ENCODE results near the gene ETNPPL.

Gene ETNPPL

DNA sequence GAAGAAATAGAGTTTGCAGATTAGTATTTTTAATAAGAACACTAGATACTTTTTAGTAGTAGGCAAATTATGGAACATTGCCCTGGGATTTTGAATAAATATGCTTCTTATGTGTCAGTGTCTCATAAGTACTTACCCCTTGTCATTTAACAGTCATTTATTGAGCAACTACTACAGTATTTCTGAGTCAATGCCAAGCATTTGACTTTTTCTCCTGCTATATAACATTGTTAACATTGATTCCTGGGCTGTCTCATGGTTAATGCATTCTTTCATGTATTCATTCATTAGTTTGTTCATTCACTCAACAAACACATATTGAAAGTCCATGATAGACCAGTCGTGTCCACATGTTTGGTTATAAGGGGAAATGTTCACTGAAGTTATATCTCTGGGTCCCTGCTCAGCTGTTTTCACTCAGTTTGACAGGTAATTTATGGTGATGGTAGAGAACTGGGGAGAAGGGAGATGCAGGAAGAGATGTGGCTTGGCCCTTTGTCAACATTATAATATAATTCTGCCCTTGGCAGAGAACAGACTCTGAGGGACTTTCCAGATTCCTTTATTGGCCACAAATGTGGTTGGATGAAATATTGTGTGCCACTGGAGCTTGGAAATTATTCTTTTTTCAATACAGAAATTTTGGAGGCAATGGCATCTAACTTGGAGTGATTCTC, 62.6 kb downstream of the ETNPPL start:
- no peak for DNase-seq

DNA sequence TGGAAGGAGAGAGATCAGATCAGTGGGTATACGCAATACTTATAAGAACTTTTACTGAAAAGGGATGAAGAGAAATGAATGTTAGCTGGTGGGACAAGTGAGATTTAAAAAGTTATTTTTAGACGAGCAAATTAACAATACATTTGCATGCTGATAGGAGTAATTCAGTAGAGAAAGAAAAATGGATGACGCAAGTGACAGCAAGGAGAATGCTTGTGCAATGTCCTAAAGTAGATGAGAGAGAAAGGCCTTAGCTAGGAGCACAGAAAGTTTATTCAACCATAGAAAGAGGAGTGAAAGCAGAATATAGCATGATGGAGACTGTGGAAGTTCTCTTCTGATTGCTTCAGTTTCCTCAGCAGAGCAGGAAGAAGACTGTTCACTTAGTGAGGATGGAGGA, 66.7 kb downstream of the ETNPPL start:
- DNase-seq, result no peak

DNA sequence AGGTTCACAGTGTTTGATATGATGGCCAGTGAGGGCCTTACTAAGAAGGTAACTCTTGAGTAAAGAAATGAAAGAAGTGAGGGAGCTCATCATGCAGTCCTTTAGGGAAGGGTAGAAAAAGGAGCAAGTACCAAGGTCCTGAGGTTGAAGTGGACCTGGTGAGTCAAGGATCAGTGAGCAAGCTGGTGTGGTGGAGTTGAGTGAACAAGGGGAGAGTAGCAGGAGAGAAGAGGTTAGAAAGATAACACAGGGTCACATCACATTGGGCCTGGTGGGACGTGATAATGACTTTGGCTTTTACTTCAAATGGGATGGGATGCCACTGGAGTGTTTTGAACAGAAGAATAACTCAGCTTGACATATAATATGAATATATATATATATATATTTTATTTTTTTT, 67.8 kb downstream of the ETNPPL start:
- DNase-seq, result no peak

DNA sequence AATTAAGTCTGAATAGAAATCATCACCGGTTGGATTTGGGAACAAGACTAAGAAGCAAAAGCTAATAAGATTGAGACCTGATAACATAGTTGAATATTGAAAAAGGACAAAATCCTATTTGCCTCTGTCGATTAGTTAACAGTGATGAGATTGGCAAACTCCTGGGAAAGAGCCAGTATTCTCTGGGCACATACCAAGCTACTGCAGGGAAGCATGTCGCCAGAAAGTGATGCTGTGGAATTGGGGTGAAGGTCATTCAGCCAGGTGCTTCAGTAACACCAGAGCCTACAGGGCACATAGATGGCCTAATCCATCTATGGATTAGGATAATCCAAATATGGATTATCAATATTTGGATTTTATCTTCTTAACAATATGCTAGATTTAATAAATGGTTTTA, 68.4 kb downstream of the ETNPPL start:
- DNase-seq, result no peak

DNA sequence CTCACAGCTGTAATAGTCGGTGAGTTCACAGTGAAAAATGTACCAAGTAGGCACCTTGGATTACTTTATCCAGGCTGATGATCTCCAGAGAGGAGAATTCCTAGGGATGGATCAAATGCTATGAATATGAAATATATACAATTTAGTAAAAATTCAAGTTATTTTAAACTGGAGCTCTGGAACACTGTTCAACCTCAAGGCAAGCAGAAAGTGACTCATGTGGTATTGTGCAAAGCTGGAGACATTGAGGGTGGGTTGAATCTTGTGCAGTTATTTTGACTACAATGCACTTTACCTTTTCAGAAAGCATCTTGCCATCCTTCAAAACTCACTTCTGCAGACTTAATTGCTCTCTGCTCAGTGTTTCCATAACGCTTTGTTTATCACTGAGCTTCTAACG, 69.0 kb downstream of the ETNPPL start:
- DNase-seq, result no peak

DNA sequence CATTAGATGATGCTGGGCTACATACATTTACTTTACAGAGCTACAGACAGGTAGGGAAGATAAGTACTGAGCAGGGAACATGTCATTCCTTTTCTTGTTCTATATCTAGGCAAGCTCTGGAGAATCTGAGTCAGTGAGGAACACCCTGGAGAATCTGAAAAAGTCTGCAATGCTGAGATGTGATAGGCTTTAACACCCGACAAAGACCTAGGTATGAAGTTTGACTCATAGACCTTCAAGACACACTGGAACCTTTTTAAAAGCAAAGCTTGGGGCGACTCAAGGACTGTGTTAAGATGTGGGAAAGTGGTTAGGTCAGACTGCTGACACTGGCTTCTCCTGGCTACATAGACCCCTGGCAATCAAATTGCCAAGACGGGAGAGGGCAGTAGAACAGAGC, 69.6 kb downstream of the ETNPPL start:
- DNase-seq, result no peak

Measured in nucleus accumbens (tissue), 56 donors.